OCI-LY7 (cell line): ENCODE results near the gene TRIM50. TPM values are rescaled to one million over a fixed set of nuclear protein-coding genes. Genes with fewer than 3 reads are reported as not detected.
"Not testable (repeated sequence)": the region's sequence is repeated elsewhere in the genome, so short reads cannot be mapped to it uniquely, and the experiment has no call there.

Experiments used
- BruUV-seq: library from RNA; stranded (reverse); fragments of 400-500 nt; replicated peaks from 2 replicates; lab custom pipeline; 2021; lab: Mats Ljungman, UMichigan
- CTCF ChIA-PET: fragments of 300-600 bp; sonication (Branson Sonifier 250); formaldehyde crosslinking; loops from one replicate; lab custom pipeline; 2022; ENCODE audit warnings: antibody characterized with exemption; ENCODE audit not compliant: unreplicated experiment; lab: Charles Lee
- POLR2A ChIA-PET: fragments of 300-600 bp; sonication (Branson Sonifier 250); formaldehyde crosslinking; loops from one replicate; lab custom pipeline; 2022; ENCODE audit warnings: antibody characterized with exemption; lab: Charles Lee
- DNase-seq: peaks from one replicate; pipeline ENCODE4 v3.0.0-alpha.2; 2015; ENCODE audit warnings: low spot score
- H2AFZ ChIP-seq: fragments of 200-600 bp; sonication (generic), shearing (Covaris generic); 2 replicates; pipeline ENCODE4 v1.6.1; 2014; ENCODE audit warnings: mild to moderate bottlenecking, antibody characterized with exemption, low read length, moderate library complexity
- H3K27ac ChIP-seq: fragments of 200-600 bp; sonication (generic); 2 replicates; pipeline ENCODE4 v1.5.1; 2014; ENCODE audit warnings: mixed run types, low read depth, mild to moderate bottlenecking, moderate library complexity, low read length, inconsistent platforms; ENCODE audit not compliant: poor library complexity, severe bottlenecking
- H3K36me3 ChIP-seq: fragments of 200-600 bp; sonication (generic); 2 replicates; pipeline ENCODE4 v1.6.1; 2014; ENCODE audit warnings: mild to moderate bottlenecking, antibody characterized with exemption, low read length, moderate library complexity, mixed read lengths; ENCODE audit not compliant: insufficient read depth
- H3K4me1 ChIP-seq: fragments of 200-600 bp; sonication (generic); 2 replicates; pipeline ENCODE4 v1.5.1; 2014; ENCODE audit warnings: mild to moderate bottlenecking, low read length; ENCODE audit not compliant: insufficient read depth, poor library complexity, severe bottlenecking
- H3K4me2 ChIP-seq: fragments of 200-600 bp; sonication (generic); 2 replicates; pipeline ENCODE4 v1.6.1; 2014; ENCODE audit warnings: mild to moderate bottlenecking, low read length
- H3K4me3 ChIP-seq: fragments of 200-600 bp; sonication (generic); 2 replicates; pipeline ENCODE4 v1.5.1; 2014; ENCODE audit warnings: mild to moderate bottlenecking, low read depth, low read length; ENCODE audit not compliant: poor library complexity, severe bottlenecking
- H3K79me2 ChIP-seq: fragments of 200-600 bp; sonication (generic); 2 replicates; pipeline ENCODE4 v1.6.1; 2016; ENCODE audit warnings: low read depth, mild to moderate bottlenecking, low read length, moderate library complexity, mixed read lengths; ENCODE audit not compliant: insufficient read depth
- H3K9me2 ChIP-seq: fragments of 200-600 bp; sonication (generic); 2 replicates; pipeline ENCODE4 v1.6.1; 2016; ENCODE audit warnings: mild to moderate bottlenecking, low read length, mixed read lengths; ENCODE audit not compliant: insufficient read depth
- H3K9me3 ChIP-seq: fragments of 200-600 bp; sonication (generic); 2 replicates; pipeline ENCODE4 v1.6.1; 2014; ENCODE audit warnings: mild to moderate bottlenecking, mixed run types, low read length, mixed read lengths
- H4K20me1 ChIP-seq: fragments of 200-600 bp; sonication (generic); 2 replicates; pipeline ENCODE4 v1.6.1; 2014; ENCODE audit warnings: mild to moderate bottlenecking, antibody characterized with exemption, low read length, moderate library complexity, mixed read lengths; ENCODE audit not compliant: insufficient read depth
- intact Hi-C: fragments of 100-400 bp; cut with micrococcal nuclease; formaldehyde crosslinking; loops from one replicate; pipeline ENCODE4 v1.10.0; 2022; ENCODE audit not compliant: unreplicated experiment
- total RNA-seq, 2 experiments: library from RNA; depleted of rRNA in 1 of 2; stranded (reverse); fragments of >200 nt in 1 of 2; shearing (Covaris generic) in 1 of 2; gene quantifications; 2 replicates each; pipeline ENCODE4 v1.2.3, GENCODE V29; 2014 to 2022
- TF ChIP-seq, protein P1 (sequence below): fragments of 200-600 bp; sonication (generic); conservative IDR thresholded peaks from 2 replicates; pipeline ENCODE4 v1.5.1; 2014; ENCODE audit warnings: mild to moderate bottlenecking, antibody characterized with exemption, low read length, moderate library complexity, mixed read lengths

The TRIM50 gene
- total RNA-seq, 2 experiments from 2014 or later, result 0.40 TPM; not detected in 1

DNA sequence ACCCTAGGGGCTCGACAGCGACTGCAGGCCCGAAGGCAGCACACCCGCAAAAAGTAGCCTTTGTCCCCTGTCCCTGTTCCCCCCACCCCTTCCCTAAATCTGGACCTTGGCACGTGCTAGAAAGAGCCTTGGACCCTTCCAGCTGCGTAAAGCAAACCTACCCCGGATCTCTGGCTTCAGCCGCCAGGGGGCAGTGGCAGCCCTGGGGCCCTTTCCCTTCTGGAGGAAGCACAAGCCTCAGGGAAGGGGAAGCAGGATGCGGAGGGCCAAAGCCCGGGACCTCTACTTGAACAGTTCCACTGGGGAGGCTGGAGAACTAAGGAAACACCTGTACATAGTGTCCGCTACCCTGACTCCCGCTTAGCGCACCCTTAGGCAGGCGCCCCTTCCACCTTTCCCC lies 26.8 kb downstream of the TRIM50 start:
- TF ChIP-seq, protein P1, sequence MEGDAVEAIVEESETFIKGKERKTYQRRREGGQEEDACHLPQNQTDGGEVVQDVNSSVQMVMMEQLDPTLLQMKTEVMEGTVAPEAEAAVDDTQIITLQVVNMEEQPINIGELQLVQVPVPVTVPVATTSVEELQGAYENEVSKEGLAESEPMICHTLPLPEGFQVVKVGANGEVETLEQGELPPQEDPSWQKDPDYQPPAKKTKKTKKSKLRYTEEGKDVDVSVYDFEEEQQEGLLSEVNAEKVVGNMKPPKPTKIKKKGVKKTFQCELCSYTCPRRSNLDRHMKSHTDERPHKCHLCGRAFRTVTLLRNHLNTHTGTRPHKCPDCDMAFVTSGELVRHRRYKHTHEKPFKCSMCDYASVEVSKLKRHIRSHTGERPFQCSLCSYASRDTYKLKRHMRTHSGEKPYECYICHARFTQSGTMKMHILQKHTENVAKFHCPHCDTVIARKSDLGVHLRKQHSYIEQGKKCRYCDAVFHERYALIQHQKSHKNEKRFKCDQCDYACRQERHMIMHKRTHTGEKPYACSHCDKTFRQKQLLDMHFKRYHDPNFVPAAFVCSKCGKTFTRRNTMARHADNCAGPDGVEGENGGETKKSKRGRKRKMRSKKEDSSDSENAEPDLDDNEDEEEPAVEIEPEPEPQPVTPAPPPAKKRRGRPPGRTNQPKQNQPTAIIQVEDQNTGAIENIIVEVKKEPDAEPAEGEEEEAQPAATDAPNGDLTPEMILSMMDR, result 0 out of 2 replicates have a peak, but pooled peaks have one; percentile 32
- intact Hi-C loops, H3K9me3 ChIP-seq, H3K4me3 ChIP-seq, H4K20me1 ChIP-seq, CTCF ChIA-PET, H3K27ac ChIP-seq, H2AFZ ChIP-seq, DNase-seq, H3K79me2 ChIP-seq, H3K9me2 ChIP-seq, H3K4me2 ChIP-seq, BruUV-seq, POLR2A ChIA-PET, H3K4me1 ChIP-seq: not testable (repeated sequence)
- peaks cover 27% of the 10 kb centered on the region for H3K36me3 ChIP-seq

GRCh38 chr7:73299812-73300211 lies 28.1 kb downstream of the TRIM50 start:
- H3K9me3 ChIP-seq, H3K4me1 ChIP-seq, H3K9me2 ChIP-seq, H3K27ac ChIP-seq, H3K79me2 ChIP-seq, DNase-seq, BruUV-seq, CTCF ChIA-PET, H4K20me1 ChIP-seq, H2AFZ ChIP-seq, intact Hi-C loops, H3K4me2 ChIP-seq, H3K4me3 ChIP-seq, POLR2A ChIA-PET: not testable (repeated sequence)
- peaks cover 15% of the 10 kb centered on the region for H3K36me3 ChIP-seq

GRCh38 chr7:73297706-73298105 lies 30.2 kb downstream of the TRIM50 start:
- H2AFZ ChIP-seq, CTCF ChIA-PET, POLR2A ChIA-PET, DNase-seq, H3K4me3 ChIP-seq, intact Hi-C loops, H3K36me3 ChIP-seq, H3K79me2 ChIP-seq, H4K20me1 ChIP-seq, H3K9me2 ChIP-seq, H3K4me2 ChIP-seq, BruUV-seq, H3K9me3 ChIP-seq, H3K4me1 ChIP-seq, H3K27ac ChIP-seq: not testable (repeated sequence)

DNA sequence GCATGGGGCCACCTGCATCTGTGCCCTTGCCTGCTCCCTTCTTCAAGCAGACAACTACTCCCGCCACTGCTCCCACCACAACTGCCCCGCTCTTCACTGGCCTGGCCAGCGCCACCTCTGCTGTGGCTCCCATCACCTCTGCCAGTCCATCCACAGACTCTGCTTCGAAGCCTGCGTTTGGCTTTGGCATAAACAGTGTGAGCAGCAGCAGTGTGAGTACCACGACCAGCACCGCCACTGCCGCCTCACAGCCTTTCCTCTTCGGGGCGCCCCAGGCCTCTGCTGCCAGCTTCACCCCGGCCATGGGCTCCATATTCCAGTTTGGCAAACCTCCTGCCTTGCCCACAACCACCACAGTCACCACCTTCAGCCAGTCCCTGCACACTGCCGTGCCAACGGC lies 30.6 kb downstream of the TRIM50 start:
- H3K4me1 ChIP-seq, POLR2A ChIA-PET, H3K27ac ChIP-seq, H3K9me2 ChIP-seq, intact Hi-C loops, H3K4me2 ChIP-seq, H3K36me3 ChIP-seq, H3K79me2 ChIP-seq, H4K20me1 ChIP-seq, H2AFZ ChIP-seq, H3K4me3 ChIP-seq, CTCF ChIA-PET, H3K9me3 ChIP-seq, DNase-seq: not testable (repeated sequence)
- BruUV-seq, result TSS peak; percentile 45

GRCh38 chr7:73277210-73277609 lies 50.7 kb downstream of the TRIM50 start:
- H3K79me2 ChIP-seq, CTCF ChIA-PET, H3K27ac ChIP-seq: not testable (repeated sequence)

DNA sequence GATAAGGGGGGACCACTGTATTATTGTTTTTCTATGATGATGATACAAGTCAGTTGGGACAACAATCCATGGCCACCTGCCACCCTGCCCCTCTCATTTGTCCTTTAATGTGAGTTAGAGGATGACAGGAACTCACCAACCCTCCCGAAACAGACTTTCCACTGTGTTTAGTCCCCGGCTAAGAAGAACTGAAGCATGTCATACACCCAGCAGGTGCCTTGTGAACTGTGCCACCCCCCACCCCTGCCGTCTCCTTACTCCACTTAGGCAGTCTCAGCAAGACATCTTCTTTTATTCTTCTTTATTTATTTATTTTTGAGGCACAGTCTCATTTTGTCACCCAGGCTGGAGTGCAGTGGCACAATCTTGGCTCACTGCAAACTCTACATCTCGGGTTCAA lies 60.1 kb downstream of the TRIM50 start:
- H4K20me1 ChIP-seq, H3K36me3 ChIP-seq, H3K9me3 ChIP-seq, CTCF ChIA-PET, H3K9me2 ChIP-seq, intact Hi-C loops, BruUV-seq, H3K79me2 ChIP-seq, H2AFZ ChIP-seq, H3K4me3 ChIP-seq, H3K27ac ChIP-seq, POLR2A ChIA-PET, DNase-seq, H3K4me1 ChIP-seq: not testable (repeated sequence)
- H3K4me2 ChIP-seq, result 0 out of 2 replicates have a peak overlapping the region, but pooled peaks have one; percentile 1

More at GRCh38 chr7:73277210-73277609, 50.7 kb downstream of the TRIM50 start:
- BruUV-seq, H3K4me2 ChIP-seq, intact Hi-C loops, H3K4me3 ChIP-seq, H3K36me3 ChIP-seq, H3K9me3 ChIP-seq, H2AFZ ChIP-seq, POLR2A ChIA-PET, DNase-seq, H4K20me1 ChIP-seq, H3K4me1 ChIP-seq, H3K9me2 ChIP-seq: not testable (repeated sequence)
